ENCODE measurements around the gene IGSF9B. TPM values are rescaled to one million over a fixed set of nuclear protein-coding genes. Genes with fewer than 3 reads are reported as not detected.

The IGSF9B gene
- total RNA-seq, 1 experiment from 2014 or later, result 10.1 TPM

- TF ChIP-seq CTCF (conservative IDR thresholded peaks at IDR 0.05; ENCODE audit: low read depth, low read length) (no peak), EZH2 (IDR thresholded peaks at IDR 0.05; ENCODE audit: borderline replicate concordance, low read depth, low read length, poor library complexity, severe bottlenecking) (no peak)
- CTCF ChIA-PET, result no interaction called here
- intact Hi-C loops (cut with micrococcal nuclease; ENCODE audit: unreplicated experiment), result no loop called here
- DNase-seq (ENCODE audit: low spot score), result no peak
- Histone ChIP-seq H3K9me3 (ENCODE audit: low read depth, low read length, poor library complexity, severe bottlenecking) (no peaks in the 10 kb centered on the region), H3K27ac (ENCODE audit: low read depth, low read length, poor library complexity, severe bottlenecking) (no peak overlapping the region), H3K4me3 (ENCODE audit: low read depth, low read length, poor library complexity, severe bottlenecking) (no peak overlapping the region), H3K36me3 (ENCODE audit: insufficient read depth, low read length, poor library complexity, severe bottlenecking) (no peaks in the 10 kb centered on the region), H3K27me3 (replicated peaks; ENCODE audit: insufficient read depth, low read depth, low read length, poor library complexity) (no peaks in the 10 kb centered on the region), H3K4me1 (ENCODE audit: insufficient read depth, low read length, poor library complexity, severe bottlenecking) (no peaks in the 10 kb centered on the region)
- POLR2A ChIA-PET (ENCODE audit: low non-redundant PET), result no interaction called here
- no TSS peak for BruUV-seq (replicated peaks)
Observed at GRCh38 chr11:133975488-133975849, 18.7 kb upstream of the IGSF9B start.

GRCh38 chr11:133974836-133975487 lies 18.2 kb upstream of the IGSF9B start:
- no peaks in the 10 kb centered on the region for H3K9me3 ChIP-seq (ENCODE audit: low read depth, low read length, poor library complexity, severe bottlenecking)
- no peaks in the 10 kb centered on the region for H3K4me1 ChIP-seq (ENCODE audit: insufficient read depth, low read length, poor library complexity, severe bottlenecking)
- intact Hi-C loops (cut with micrococcal nuclease; ENCODE audit: unreplicated experiment), result no loop called here
- no peaks in the 10 kb centered on the region for H3K36me3 ChIP-seq (ENCODE audit: insufficient read depth, low read length, poor library complexity, severe bottlenecking)
- TF ChIP-seq CTCF (conservative IDR thresholded peaks at IDR 0.05; ENCODE audit: low read depth, low read length) (no peak), EZH2 (IDR thresholded peaks at IDR 0.05; ENCODE audit: borderline replicate concordance, low read depth, low read length, poor library complexity, severe bottlenecking) (no peak)
- H3K4me3 ChIP-seq (ENCODE audit: low read depth, low read length, poor library complexity, severe bottlenecking), result no peak overlapping the region
- ChIA-PET CTCF (no interaction called here), POLR2A (ENCODE audit: low non-redundant PET) (no interaction called here)
- no TSS peak for BruUV-seq (replicated peaks)
- no peak overlapping the region for H3K27ac ChIP-seq (ENCODE audit: low read depth, low read length, poor library complexity, severe bottlenecking)
- DNase-seq (ENCODE audit: low spot score), result no peak
- H3K27me3 ChIP-seq (replicated peaks; ENCODE audit: insufficient read depth, low read depth, low read length, poor library complexity), result no peaks in the 10 kb centered on the region

- CTCF ChIA-PET, result no interaction called here
- H3K36me3 ChIP-seq (ENCODE audit: insufficient read depth, low read length, poor library complexity, severe bottlenecking), result no peaks in the 10 kb centered on the region
- H3K4me3 ChIP-seq (ENCODE audit: low read depth, low read length, poor library complexity, severe bottlenecking), result no peak overlapping the region
Observed at GRCh38 chr11:133971881-133972280, 15.1 kb upstream of the IGSF9B start.

More at GRCh38 chr11:133971881-133972280, 15.1 kb upstream of the IGSF9B start:
- Histone ChIP-seq H3K27ac (ENCODE audit: low read depth, low read length, poor library complexity, severe bottlenecking) (no peak overlapping the region), H3K9me3 (ENCODE audit: low read depth, low read length, poor library complexity, severe bottlenecking) (no peaks in the 10 kb centered on the region), H3K4me1 (ENCODE audit: insufficient read depth, low read length, poor library complexity, severe bottlenecking) (no peaks in the 10 kb centered on the region), H3K27me3 (replicated peaks; ENCODE audit: insufficient read depth, low read depth, low read length, poor library complexity) (no peaks in the 10 kb centered on the region)
- POLR2A ChIA-PET (ENCODE audit: low non-redundant PET), result no interaction called here
- BruUV-seq (replicated peaks), result no TSS peak
- DNase-seq (ENCODE audit: low spot score), result no peak
- intact Hi-C loops (cut with micrococcal nuclease; ENCODE audit: unreplicated experiment), result no loop called here
- TF ChIP-seq CTCF (conservative IDR thresholded peaks at IDR 0.05; ENCODE audit: low read depth, low read length) (no peak), EZH2 (IDR thresholded peaks at IDR 0.05; ENCODE audit: borderline replicate concordance, low read depth, low read length, poor library complexity, severe bottlenecking) (no peak)
